Activated T-cell treated with anti-CD3 and anti-CD28 coated beads for 1 hour (primary cell): ENCODE results near the gene SAMD14.

Source experiments
- DNase-seq: peaks from one replicate; pipeline ENCODE4 v3.0.0-alpha.2; 2020; ENCODE audit warnings: low read depth

Gene SAMD14

DNA sequence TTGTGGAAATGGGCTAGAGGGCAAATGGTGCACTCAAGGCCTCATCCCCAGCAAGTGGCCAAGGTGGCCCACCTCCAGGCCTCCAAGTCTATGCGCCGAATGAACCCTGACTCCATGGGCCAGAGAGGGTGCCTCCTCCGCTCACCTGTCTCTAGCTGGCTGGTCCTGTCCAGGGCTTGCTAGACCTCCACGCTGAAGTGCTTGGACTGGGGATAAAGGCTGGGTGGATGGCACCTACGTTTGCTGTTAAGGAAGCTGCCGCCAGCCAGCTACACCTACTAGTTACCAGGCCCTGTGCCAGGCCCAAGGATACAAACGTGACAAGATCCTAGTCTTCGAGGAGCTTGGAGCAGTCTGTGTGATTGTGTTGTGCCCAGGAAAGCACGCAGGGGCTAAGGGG is 35.1 kb upstream of the SAMD14 start:
- DNase-seq: no peak

DNA sequence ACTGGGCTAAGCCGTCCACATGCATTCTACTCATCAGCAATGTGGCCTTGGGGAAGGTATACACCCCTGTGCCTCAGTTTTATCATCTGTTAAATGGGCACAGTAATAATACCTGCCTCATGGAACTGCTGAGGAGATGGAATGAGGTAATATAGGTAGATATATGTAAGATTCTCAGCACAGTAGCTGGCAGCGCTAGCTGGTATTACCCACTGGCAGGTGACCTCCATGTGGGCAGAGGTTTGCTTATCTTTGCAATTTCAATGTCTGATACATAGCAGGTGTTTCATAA is 34.7 kb upstream of the SAMD14 start:
- no peak for DNase-seq

DNA sequence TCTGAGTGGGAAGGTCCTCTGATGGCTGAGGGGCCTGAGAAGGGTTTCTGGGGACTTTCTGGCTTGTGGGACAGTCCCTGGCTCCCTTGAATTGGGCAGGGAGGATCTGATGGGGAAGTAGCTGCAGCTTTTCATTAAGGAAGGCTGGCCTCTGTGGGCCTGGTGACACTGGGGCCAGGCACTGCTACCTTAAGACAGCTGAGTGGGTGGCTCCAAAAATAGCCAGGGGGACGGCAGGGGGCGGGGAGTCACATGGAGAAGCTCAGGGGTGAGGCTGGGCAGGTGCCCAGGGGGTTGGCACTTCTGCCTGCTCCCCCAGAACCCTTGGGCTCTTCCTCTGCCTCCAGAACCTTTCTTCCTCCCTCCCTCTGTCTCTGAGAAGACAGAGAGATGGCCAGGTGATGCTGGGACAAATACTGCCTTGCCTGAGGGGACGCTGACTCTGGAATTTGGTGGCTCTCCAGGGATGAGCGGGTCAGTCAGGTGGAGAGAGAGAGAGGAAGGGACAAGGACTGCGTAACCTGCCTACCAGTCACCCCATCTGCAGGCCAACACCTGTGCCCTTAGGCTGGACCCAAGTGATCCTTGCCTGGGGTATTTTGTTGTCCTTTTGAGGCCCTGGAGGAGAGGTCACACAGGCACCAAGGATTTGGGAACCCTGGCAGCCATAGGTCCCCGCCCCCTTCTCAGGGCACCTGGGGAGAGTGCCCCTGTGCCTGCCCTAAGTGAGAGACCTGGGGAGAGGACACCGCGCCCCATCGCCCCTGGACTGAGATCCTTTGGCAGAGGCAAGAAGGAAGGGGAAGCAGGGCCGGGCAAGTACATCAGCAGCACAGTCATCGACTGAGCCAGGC is 34.1 kb upstream of the SAMD14 start:
- no peak for DNase-seq

DNA sequence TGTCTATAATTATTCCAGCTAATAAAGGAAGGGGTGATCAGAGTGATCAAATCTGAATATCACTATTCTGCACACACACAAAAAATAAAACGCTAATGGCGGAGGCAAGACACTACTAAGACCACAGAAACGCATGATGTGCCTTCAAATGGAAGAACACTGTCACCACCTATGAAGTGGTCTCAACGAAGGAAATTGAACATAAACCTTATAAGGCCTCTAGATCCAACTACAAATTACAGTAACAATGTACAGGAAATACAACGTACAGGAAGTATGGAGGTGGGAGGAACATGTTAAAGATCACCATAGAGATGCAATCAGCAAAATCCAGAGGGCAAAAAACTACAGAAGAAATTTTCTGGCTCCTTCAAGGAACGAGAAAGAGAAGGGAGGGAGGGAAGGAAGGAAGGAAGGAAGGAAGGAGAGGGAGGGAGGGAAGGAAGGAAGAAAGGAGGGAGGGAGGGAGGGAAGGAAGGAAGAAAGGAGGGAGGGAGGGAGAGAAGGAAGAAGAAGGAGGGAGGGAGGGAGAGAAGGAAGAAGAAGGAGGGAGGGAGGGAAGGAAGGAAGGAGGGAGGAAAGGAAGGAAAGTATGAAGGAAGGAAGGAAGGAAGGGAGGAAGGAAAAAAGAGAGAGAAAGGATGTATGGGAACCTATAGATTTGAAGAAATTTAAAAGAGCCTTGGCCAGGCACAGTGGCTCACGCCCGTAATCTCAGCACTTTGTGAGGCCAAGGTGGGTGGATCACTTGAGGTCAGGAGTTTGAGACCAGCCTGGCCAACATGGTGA is 32.7 kb upstream of the SAMD14 start:
- no peak for DNase-seq

DNA sequence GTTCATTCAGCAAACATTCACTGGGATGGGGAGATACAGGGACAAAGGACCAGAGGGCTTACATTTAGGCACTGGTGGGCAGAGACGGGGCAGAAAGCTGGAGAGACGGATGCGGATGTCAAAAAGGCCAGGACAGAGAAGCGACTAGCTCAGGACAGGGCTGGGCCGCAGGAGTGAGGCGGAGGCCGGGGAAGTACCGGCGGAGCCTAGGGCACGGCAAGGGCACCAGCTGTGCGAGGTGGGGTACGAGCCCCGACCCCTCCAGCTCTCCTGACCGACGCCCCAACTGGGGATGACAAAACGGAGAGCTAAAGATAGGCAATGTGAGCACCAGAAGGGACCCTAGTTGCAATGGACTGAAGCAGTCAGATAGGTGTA is 31.9 kb upstream of the SAMD14 start:
- DNase-seq: no peak

DNA sequence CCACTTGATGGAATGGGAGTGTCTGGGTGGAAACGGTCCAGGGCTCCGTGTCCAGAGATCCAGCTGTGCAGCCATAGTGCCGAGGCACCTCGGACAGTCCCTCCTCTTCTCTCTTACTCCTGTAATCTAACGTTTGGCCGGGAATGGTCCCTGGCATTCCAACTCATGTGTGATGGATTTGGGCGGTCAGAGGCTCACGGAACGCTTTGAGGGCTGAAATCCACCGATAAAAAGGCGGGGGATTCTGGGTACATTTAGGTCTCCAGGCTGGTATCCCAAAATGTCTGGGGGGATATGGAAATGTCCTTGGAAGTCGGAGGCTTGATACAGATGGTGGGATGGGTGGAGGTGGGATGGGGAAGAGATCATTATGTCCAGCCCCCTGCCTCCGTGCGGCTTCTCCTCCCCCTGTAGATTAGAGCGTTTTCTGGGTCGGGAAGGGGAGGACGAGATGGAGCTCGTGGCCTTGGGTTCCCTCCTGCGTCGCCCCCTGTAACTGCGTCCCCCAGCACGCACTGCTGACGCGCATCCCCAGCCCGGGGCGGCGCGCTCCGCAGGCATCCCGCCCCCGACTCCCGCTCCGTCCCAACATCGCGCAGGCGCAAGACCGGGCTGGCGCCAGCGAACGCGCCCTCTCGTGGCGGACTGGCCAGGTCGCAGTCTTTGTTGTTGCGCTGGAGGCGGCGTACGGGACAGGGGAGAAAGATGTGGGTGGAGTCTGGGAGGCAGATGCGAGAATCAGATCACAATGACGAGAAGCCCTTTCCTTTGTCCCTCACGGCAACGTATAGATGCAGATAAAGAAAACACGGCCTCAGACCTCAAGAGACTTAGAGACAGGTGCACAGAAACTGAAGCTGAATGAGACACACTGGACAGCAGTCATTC is 31.3 kb upstream of the SAMD14 start:
- DNase-seq: peak; percentile 94

DNA sequence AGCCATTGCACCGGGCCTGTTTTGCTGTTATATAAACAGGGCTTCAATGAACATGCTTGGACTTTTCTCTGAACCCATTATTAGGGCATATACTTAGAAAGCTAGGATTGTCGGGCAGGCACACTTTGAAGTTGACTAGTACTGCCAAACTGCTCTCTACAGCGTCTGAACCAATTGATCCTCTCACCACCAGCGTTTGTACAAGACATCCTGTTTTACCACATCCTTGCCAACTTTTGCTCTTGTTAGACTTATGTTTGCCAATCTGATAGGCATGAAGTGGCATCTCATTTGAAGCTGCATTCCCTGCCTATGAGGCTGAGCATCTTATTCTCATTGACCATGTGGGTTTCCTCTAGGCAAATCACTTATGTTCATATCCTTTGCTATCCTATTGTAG is 27.9 kb upstream of the SAMD14 start:
- DNase-seq: no peak

DNA sequence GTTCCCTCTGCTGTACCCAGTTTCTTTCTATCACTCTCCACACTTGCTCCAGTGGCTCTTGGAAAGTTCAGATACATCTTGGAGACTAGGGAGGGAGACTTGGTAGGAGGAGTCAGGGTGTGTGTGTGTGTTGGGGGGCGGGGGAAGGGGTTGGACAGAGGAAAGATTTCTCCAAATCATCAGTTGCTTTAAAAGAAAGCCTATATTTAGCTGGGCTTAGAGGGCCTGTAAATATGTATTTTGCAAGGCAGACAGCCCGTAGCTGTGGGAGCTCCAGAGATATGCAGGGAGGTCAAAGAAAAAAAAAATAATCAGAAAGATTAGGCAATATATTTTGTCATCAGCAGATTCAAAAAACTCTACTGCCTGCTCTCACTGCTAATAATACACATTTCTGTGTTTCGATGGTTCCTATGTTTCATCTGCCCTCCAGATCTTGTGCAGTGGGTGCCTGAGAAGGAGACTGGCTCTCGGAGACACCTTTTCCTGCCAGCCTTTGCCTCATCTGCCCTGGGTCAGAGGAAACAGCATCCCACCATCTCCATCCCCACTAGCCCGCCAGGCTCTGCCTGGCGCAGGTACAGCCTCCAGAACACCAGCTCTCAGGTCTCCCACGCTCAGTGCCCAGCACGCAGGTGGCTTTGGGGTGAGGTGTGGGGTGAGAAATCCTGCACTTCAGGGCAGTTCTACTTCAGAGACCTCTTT is 25.3 kb upstream of the SAMD14 start:
- no peak for DNase-seq

DNA sequence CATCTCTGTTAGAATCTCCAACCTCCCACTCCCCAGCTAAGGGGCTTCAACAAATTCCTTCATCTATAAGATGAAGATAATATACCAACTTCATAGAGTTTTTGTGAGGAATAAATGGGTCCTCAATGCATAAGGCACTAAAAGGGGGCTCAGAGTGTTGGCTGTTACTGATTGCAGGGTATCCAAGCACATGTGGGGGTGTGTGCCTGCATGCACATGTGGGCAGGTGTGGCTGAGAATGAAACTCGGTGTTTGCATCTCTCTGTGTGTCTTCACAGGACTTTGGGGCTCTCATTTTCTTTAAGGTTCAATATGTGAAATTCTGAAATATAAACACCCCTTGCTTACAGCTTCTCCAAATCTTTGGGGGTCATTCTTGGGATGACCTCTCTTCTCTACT is 24.6 kb upstream of the SAMD14 start:
- DNase-seq: no peak

DNA sequence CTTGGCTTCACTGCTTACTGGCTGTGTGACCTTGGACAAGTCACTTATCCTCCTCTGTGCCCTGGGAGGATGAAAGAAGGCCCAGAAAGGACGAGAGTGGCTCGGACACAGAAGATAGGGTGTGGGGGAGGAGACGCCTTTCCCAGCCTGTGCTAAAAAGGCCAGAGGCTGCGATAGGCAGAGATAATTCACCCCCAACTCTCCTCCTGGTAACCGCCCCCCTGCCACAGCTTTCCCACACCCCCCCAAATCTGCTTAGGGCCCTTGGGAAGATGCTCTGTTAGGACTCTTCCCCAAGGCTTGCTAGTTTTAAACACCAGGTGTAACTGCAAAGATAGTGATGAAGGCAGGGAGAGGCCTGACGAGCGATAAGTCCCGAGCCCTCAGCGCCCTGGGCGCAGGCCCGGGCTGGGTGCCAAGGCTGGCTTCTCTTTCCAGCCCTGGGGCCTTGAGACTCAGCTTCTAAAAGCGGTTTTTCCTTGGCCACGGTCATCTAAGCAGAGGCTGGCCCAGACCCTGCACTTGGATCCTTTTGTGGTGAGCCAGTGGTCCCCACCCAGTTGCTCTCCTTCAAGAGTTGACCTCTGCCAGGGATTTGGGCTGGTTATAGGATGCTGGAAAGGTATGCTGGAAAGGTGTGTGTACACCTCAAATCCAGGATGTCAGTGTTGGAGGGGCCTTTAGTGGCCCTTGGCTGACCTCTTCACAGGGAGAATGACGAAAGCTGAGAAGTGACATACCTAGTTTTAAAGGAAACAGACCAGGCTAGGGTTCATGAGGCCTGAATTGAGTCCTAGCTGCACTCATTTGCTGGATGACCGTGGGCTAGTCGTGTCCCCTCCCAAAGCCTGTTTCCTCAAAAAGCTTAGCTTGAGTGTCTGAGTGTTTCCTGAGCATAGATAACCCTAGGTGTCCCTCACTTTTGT is 24.0 kb upstream of the SAMD14 start:
- DNase-seq: no peak

DNA sequence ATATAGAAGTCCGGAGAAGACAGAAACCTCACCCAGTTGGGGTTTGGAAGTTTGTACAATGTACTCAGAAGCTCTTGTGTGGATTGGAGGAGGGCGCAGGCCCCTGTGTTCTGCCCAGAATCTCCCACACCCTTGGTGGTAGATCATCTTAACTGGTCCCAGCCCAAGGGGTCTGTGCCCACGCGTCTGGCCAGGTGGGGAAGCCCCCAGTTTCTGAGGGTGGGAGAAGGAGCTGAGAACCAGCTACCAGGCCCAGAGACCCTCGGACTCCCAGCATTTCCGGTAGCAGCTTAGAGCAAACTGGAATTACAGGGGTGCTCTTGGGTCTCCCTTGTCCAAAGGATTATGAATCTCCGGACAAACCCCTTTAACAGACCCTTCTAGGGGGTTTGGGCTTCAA is 22.8 kb upstream of the SAMD14 start:
- no peak for DNase-seq

DNA sequence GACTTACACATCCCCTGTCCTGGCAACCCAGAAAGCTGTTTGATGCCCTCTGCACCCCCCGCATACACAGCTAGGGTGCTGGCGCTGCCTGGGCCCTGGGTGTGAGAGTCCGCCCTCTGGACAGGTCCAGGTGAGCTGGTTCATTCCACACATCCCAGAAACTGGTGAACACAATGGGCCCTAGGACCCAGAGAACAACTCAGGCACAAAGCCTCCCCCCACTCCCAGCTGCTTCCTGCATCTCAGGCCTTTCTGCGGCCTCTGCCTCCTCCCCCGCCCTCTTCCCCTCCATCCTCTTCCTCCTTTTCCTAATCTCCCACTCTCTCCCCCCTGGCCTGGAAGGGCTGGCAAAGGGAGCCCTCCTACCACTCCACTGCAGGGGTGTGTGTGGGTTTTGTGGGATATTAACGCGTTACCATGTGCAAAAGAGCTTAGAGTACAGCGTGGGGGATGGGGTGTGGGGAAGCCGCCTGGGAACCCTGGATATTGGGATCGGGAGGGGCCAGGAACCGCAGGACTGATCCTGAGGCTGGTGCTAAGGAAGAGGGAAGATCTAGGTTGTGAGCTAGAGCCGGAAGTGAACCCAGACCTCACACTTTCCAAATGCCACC is 22.1 kb upstream of the SAMD14 start:
- DNase-seq: no peak

DNA sequence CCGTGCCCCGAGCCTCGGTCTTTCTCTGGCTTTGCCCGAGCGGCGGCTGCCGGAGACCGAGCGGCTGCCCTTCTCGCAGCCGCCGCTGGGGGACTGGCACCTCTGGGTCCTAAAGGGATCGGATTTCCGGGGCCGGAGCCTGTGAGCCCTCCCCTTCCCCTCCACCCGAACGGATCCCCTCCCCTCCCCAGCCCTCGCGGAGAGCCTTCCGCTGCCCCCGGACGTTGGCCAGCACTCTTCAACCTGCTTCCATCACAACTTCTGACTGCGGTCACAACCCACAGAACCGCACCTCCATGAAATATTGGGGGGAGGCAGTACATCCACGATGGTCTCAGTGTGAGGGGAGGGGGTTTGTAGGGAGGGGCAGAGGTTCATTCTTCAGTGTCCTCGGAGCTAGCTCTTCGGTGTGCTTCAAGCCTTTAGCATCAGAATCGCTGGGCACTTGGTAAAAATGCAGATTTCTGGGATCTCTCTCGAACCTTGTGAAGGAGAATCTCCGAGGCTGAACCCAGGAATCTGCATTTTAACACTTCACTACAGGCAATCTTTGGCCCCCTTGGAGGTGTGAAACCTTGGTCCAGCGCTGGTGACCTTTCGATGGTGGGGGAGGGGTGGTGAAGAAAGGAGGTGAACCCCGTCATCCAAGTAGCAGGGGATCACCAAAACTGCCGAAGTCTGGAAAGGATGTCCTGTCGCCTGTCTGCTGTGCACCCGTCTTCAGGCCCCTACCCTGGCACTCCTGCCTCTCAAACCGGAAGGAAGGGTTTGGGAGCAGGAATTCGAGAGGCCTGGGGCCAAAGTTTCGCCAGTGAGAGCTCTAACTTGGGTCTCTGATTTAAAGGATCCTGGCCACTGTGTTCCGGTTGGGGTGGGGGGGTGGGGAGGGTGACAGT is 21.3 kb upstream of the SAMD14 start:
- peak; percentile 77 for DNase-seq

DNA sequence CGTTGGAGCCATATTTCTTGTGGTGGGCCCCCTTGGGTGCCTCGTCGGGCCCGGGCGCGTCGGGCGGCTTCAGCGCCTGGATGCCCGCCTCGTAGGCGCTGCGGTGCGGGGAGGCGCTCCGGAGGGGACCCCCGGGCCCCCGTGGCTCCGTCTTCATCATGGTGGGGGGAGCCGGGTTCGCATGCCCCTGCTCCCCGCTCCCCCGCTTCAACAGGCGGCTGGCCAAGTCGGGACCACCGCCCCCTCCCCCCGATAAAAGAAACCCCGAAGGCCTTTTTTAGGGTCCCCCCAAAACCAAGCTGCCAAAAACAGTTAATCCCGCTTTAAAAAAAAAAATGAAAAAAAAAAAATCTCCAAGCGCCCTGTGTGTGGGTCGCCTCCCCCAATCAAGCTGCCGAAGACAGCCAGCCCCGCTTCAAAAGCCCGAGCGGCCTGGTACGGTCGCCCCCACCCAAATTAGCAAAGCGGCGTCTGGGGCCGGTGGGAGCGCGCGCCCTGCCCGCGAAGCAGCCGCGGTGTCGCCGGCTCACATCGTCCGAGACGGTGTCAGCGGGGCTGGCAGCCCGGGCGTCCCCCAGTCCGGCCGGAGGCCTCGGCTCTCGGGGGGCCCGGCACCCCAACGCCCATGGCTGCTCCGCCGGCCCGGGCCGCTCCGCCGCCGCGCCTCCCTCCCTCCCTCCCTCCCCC is 20.5 kb upstream of the SAMD14 start, which contains the start of gene PPP1R9B:
Gene PPP1R9B (minus strand): TSS at position 324 of the 687 bp plus-strand sequence. CDS start 164 bp downstream, at position 160.
- DNase-seq: no peak

DNA sequence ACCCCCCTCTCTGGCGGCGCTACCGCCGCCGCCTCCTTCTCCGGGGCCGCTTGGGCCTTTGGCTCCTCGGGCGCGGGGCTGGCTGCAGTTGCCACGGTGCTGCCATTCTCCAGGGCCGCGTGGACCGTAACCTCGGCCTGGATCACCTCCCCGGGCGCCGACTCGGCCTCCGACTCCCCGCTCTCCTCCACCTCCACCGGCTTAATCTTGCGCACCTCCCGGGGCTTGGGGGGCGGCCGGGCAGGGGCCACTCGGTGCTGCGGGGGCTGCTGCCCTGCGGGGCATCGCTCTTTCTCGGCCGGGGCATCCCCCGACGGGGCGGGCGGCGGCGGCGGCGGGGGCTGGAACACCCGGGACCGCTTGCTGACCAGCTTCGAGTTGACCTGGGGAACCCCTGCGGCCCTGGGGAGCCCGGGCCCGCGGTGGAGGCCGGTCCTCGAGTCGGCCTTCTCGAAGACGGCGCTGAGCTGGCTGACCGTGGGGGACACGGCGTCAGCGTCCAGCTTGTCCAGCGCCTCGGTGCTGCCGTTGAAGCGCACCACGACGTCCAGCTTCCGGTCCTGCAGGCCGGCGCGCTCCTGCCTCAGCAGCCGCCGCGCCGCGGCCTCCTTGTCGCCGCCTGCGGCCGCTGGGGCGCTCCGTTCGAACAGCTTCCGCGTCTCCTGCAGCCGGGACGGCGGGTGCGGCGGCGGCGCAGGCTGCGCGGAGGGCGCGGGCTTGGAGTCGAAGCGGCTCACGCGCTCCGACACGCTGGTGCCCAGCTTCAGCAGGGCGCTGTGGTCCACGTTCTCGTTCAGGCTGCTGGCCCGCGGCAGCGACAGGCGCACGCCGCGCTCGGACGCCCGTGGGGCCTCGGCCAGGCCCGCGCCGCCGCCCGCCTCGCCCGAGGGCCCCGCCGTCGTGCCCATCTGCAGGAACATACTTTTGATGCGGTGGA is 19.7 kb upstream of the SAMD14 start:
- DNase-seq: peak; percentile 47

DNA sequence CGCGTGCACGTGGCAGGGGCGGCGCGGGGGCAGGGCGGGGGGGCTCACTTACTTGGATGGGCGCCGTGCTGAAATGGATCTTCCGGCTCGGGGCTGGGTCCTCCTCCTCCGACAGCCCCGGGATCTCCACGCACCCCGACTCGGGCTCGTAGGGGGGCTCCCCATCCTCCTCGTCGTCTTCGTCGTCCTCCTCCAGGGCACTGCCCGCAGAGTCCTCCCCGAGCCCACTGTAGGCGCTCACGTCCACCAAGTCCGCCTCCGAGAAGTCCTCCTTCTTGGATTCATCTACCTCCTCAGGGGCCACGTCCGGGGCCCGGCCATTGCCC is 19.1 kb upstream of the SAMD14 start:
- DNase-seq: no peak

DNA sequence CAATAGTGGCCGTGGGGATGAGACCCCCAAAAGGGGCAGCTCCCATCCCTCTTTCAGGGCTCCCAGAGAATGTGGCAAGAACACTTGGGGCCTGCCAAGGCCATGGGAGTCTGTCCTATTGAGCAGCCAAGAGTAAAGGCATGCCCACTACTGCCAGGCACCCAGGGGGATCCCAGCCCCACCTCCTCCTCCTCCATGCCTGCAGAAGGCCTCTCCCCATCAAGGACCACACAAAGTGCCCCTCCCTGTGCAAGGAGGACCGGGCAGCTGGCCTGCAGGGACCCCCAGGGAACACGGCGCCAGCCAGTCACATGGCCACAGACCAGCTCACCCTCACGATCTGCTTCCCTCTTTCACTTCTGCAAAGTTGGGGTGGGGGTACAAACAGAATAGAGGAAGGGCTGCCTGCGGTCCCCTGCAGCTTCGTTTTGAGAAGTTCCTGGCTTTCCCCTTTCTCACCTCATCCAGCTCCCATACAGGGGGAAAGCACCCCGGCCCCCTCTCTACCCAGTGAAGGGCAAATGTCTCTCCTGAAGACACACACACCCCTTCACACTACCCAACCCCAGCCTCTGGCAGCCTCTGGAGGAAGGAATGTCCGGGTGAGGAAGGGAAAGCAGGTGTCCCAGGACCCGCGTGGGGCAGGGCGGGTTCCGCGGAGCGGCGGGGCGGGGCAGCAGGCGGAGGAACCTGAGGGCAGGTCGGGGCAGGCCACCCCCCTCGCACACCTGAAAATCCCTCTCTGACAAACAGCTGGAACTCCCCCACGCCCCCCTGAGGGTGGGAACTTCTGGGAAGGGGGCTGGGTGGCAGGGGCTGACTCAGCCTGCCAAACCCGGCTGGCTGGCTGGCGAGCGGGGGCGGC is 18.5 kb upstream of the SAMD14 start:
- DNase-seq: peak; percentile 55
